BE2C (cell line): ENCODE measurements around the gene C1QTNF8.

Experiments used
- DNase-seq: peaks from one replicate; pipeline ENCODE4 v3.0.0-alpha.2; 2020
- H3K27me3 ChIP-seq: fragments of 250-450 bp; sonication (Bioruptor Pico); 2 replicates; pipeline ENCODE4 v1.5.1; 2020; ENCODE audit warnings: mild to moderate bottlenecking
- H3K36me3 ChIP-seq: fragments of 250-450 bp; sonication (Bioruptor Pico); 2 replicates; pipeline ENCODE4 v1.5.1; 2020; ENCODE audit warnings: mild to moderate bottlenecking
- H3K4me1 ChIP-seq: fragments of 250-450 bp; sonication (Bioruptor Pico); 2 replicates; pipeline ENCODE4 v1.5.1; 2020
- H3K4me3 ChIP-seq: 2 replicates; pipeline ENCODE4 v1.5.1; 2011; ENCODE audit warnings: low read depth, low read length
- H3K9me3 ChIP-seq: fragments of 250-450 bp; sonication (Bioruptor Pico); 2 replicates; pipeline ENCODE4 v1.5.1; 2020
- TF ChIP-seq, protein P1 (sequence below): IDR thresholded peaks from 2 replicates; pipeline ENCODE4 v1.5.1; 2012; ENCODE audit warnings: mild to moderate bottlenecking, low read depth, low read length

C1QTNF8 gene

DNA sequence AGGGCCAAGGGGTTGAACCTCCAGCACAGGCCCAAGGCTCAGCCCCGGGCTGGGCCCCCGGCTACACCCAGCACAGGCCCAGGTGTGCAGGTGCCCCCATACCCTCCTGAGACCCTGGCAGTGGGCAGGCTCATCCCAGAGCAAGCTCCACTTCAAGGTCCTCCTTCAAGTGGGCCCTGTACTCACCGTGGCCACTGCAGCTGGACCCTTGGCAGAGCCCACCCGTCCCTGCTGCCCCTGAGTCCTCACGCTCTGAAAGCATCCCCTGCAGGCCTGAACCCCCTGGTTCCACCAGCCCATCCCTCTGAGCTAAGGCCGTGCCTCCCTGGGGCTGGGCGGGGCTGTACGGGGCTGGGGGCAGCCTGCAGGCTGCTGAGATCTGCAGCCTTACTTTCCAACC is 45.7 kb upstream of the C1QTNF8 start:
- Histone ChIP-seq H3K4me3 (no peak overlapping the region), H3K9me3 (no peaks in the 10 kb centered on the region), H3K36me3 (no peaks in the 10 kb centered on the region), H3K4me1 (no peaks in the 10 kb centered on the region), H3K27me3 (no peaks in the 10 kb centered on the region)
- no peak for DNase-seq
- TF ChIP-seq, protein P1, sequence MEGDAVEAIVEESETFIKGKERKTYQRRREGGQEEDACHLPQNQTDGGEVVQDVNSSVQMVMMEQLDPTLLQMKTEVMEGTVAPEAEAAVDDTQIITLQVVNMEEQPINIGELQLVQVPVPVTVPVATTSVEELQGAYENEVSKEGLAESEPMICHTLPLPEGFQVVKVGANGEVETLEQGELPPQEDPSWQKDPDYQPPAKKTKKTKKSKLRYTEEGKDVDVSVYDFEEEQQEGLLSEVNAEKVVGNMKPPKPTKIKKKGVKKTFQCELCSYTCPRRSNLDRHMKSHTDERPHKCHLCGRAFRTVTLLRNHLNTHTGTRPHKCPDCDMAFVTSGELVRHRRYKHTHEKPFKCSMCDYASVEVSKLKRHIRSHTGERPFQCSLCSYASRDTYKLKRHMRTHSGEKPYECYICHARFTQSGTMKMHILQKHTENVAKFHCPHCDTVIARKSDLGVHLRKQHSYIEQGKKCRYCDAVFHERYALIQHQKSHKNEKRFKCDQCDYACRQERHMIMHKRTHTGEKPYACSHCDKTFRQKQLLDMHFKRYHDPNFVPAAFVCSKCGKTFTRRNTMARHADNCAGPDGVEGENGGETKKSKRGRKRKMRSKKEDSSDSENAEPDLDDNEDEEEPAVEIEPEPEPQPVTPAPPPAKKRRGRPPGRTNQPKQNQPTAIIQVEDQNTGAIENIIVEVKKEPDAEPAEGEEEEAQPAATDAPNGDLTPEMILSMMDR = no peak

DNA sequence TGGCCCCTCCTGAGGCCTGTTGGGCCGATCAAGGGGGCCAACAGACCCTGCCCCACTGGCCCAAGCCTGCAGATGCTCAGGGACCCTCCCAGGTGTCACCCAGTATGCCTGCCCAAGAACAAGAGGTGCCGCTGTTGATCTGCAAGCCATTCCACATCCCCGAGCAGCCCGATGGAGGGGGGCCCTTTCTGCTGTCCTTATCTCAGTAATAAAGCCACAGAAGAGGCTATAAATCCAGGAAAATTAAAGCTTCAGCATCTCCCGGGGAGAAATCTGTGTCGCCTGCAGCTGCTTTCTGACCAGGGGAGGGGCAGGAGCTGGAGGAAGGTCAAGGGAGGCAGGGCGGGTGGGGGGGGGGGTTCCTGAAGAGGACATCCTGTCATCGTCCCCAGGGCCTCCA is 45.1 kb upstream of the C1QTNF8 start:
- TF ChIP-seq, protein P1 = no peak
- Histone ChIP-seq H3K4me3 (no peak overlapping the region), H3K36me3 (no peaks in the 10 kb centered on the region), H3K4me1 (no peaks in the 10 kb centered on the region), H3K27me3 (no peaks in the 10 kb centered on the region), H3K9me3 (no peaks in the 10 kb centered on the region)
- DNase-seq = no peak

DNA sequence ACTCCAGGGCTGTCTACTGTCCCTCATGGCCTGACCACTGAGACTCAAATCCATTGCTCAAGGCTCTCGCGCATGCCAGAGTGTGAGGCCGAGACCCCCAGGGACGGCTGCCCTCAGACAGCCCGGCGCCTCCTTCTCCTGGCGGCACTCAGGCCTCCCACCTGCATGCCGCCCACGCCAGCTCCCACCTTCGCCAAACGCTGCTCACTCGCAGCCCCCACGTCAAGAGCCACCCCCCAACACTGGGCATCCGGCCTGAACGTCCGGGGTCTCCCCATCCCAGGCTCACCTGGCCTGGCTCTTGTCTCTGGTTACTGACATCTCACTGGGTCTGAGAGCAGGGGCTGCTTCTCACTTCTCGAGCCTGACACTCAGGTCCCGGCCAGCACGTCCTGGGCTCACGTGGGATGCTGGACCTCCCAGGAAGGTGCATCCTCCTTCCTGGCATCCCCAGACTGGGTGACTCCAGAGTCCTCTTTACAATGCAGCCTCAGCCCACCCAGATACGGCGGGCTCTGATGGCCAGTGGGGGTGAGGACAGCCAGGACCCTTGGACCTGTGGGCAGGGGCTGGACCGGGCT is 44.6 kb upstream of the C1QTNF8 start:
- H3K27me3 ChIP-seq = no peaks in the 10 kb centered on the region
- no peak overlapping the region for H3K4me3 ChIP-seq
- H3K9me3 ChIP-seq = no peaks in the 10 kb centered on the region
- H3K36me3 ChIP-seq = no peaks in the 10 kb centered on the region
- no peak for DNase-seq
- TF ChIP-seq, protein P1 = no peak
- no peaks in the 10 kb centered on the region for H3K4me1 ChIP-seq

DNA sequence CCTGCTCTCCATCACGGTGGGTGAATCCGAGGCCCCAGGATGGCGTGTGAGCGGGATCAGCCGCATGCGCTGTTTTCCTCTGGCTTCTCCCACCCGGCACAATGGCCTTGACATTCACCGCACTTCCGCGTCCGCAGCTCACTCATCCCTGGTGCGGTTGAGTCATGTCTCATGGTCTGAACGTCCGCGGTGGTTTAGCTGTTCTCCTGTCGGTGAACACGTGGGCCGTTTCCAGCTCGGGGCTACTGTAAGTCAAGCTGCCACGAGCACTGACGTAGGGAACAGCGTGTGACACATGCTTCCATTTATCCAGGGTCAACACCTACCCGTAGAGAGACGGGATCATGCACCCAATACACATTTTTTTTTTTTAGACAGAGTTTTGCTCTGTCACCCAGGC is 41.6 kb upstream of the C1QTNF8 start:
- Histone ChIP-seq H3K27me3 (no peaks in the 10 kb centered on the region), H3K36me3 (no peaks in the 10 kb centered on the region), H3K4me1 (no peaks in the 10 kb centered on the region), H3K9me3 (no peaks in the 10 kb centered on the region), H3K4me3 (no peak overlapping the region)
- TF ChIP-seq, protein P1 = no peak
- no peak for DNase-seq

DNA sequence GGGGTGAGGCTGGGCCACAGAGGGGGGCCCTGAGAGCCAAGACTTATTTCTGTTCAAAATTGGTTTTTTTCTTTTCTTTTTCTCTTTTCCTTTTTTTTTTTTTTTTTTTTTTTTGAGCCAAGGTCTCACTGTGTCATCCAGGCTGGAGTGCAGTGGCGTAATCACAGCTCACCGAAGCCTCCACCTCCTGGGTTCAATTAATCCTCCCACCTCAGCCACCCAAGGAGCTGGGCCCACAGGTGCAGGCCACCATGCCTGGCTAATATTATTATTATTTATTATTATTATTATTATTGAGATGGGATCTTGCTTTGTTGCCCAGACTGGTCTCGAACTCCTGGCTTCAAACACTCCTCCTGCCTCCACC is 39.4 kb upstream of the C1QTNF8 start:
- no peaks in the 10 kb centered on the region for H3K36me3 ChIP-seq
- H3K9me3 ChIP-seq = no peaks in the 10 kb centered on the region
- H3K27me3 ChIP-seq = no peaks in the 10 kb centered on the region
- TF ChIP-seq, protein P1 = no peak
- no peak overlapping the region for H3K4me3 ChIP-seq
- H3K4me1 ChIP-seq = no peaks in the 10 kb centered on the region
- no peak for DNase-seq

DNA sequence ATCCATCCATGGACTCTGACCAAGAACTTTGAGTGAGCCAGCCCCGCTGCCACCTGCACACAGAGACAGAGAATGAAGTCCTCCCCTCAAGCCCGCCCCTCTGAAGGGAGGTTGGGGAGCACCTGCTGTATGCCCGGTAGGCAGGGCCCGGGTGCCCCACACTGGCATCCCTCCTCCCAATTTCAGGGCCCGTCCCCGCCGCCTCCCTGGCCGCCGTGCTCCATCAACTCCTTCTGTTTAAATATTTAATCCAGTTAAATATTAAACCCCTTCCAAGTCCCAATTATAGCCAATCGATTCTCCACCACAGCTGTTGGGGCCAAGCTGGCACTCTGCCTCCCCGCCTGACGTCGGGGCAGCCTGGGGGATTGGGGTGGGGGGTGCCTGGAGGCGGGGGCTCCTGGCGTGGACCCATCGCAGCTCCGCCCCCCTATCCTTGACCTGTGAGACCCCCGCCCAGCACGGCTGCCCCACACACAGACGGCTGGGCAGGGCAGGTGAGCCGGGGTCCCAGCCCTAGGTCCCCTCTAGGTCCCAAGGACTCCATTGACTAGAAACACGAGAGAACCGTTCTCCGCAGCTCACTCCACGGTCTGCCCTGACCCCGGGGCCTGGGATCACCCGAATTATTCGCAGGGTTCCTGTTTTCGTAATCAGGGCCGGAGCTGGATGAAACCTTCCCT is 38.9 kb upstream of the C1QTNF8 start:
- DNase-seq = no peak
- TF ChIP-seq, protein P1 = no peak
- Histone ChIP-seq H3K9me3 (no peaks in the 10 kb centered on the region), H3K27me3 (no peaks in the 10 kb centered on the region), H3K4me3 (no peak overlapping the region), H3K4me1 (no peaks in the 10 kb centered on the region), H3K36me3 (no peaks in the 10 kb centered on the region)
